NOMO-1 treated with dmso at 0.1 percent for 144 hours (cell line): ENCODE results near the gene APOBEC3A.
"Not testable (repeated sequence)": the region's sequence is repeated elsewhere in the genome, so short reads cannot be mapped to it uniquely, and the experiment has no call there.

ENCODE experiments used
- DNase-seq: peaks from one replicate; lab custom pipeline; 2025; ENCODE audit not compliant: unreplicated experiment; lab: John Stamatoyannopoulos, UW

APOBEC3A gene

DNA sequence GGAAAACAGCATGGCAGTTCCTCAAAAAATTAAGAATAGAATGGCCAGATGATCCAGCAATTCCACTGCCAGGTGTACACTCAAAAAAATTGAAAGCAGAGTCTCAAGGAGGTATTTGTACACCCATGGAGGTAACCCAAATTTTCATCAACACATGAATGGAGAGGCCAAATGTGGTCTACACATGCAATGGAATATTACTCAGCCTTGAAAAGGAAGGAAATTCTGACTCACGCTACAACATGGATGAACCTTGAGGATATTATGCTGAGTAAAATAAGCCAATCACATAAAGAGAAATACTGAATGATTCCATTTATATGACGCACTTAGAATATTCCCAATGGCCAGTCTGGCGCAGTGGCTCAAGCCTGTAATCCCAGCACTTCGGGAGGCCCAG lies 19.9 kb downstream of the APOBEC3A start:
- not testable (repeated sequence) for DNase-seq

DNA sequence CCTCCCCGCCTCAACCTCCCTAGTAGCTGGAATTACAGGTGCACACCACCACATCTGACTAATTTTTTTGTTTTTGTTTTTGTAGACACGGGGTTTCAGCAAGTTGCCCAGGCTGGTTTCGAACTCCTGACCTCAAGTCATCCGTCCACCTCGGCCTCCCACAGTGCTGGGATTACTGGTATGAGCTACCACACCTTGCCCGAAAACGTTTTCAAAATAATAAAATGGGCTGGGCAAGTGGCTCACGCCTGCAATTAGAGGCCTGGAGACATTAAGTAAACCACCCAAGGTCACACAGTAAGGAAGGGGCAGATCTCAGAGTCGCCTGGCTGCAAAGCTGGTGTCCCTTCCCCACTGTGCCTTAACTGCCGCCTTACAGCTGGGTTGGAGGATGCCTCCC lies 23.2 kb downstream of the APOBEC3A start:
- not testable (repeated sequence) for DNase-seq

DNA sequence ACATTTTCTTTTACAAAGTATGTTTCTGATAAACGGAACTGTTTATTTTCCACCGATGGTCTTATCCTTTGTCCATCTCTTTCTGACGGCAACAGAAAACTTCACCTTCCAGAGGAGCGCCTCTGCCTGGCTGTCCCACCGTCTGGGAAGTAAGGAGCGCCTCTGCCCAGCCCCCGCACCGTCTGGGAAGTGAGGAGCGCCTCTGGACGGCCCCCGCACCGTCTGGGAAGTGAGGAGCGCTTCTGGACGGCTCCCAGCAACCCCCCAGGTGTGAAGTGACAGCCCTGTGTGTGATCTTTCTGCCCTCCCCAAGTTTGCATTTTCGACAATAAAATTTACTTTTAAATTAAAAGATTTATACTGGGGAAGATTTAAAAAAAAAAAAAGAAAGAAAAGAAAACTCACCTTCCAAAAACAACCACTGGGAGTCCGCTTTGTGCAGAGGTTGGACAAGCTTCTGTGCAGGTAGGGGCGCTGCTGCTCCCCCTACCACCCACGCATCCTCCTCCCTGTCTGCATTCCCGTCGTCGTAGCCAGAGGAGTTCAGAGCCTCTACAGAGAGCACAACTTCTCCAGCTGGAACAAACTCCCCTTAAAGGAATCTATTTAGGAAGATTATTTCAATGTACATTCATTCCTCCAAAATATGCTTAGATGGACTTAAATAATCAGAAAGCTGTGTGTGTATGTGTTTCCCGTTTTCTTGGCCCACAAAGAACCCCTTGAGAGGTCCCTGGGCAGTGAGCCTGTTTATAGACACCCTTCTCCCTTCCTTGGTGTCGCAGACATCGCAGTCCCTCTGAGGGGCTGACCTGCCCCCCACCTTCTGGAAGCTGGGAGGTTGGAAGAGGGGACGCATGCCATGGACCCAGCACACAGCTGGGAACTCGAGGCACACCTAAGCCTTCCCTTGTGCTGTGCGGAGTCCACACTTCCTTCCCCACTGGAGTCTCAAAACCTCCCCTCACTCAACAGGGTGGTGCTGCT lies 23.9 kb downstream of the APOBEC3A start:
- no peak for DNase-seq

DNA sequence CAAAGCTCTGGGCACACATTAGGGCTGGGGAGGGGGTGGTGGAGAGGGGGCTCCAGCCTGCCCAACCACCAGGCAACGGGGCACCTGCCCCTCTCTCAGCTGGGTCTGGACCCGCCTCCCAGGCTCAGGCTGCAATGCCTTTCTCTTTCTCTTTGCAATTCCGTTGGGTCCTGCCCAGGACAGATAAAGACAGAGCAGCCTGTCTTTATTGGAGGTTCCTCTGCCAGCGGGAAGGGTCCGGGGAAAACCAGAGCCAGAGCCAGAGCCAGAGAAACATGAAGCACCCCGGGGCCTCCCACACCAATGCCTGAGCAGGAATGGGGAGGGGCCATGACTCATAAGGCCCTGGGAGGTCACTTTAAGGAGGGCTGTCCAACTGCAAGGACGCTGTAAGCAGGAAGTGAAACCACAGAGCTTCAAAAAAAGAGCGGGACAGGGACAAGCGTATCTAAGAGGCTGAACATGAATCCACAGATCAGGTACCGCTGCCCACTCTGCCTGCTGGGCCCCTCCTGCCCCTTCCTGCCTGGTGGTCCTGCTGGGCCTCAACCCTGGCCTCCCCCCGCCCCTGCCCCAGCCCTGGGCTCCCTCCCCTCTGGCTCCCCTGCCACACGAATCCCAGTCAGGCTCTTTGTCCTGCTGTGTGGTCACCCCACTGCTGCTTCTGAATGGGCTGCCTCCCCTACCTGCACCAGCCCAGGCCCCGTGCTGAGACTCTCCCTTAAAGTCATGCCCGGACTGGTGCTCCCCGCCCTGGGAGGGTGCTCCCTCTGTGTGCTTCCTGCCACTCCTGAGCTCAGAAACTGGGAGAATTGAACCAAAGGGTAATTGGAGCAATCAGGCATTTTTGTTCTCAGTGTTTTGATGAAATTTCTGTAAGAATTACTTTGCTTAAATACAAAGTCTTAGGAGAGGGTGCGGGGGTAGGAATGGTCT lies 24.9 kb downstream of the APOBEC3A start, which contains the start of gene APOBEC3B:
Gene APOBEC3B, plus strand, starts transcription at position 356 of the 936 bp plus-strand sequence. Its CDS starts 107 bp downstream, at position 463.
- DNase-seq: peak; percentile 82

DNA sequence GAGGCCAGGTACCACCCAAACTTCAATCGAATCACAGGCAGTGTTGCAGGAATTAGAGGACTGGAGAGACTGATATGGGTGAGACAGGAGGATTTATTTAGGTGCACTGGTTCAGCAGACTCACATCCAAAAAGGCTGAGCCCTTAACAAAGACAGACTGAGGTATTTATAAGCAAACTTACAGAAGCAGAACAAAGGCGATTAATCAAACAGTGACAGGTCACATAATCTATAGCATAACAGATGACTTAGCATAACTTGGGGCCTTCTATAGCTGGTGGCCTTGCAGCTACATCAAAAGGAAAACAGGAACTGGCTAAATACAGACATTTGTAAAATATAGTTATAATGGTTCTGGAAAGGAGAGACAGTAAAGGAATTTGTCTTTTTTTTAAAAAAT lies 26.8 kb downstream of the APOBEC3A start:
- peak; percentile 43 for DNase-seq

DNA sequence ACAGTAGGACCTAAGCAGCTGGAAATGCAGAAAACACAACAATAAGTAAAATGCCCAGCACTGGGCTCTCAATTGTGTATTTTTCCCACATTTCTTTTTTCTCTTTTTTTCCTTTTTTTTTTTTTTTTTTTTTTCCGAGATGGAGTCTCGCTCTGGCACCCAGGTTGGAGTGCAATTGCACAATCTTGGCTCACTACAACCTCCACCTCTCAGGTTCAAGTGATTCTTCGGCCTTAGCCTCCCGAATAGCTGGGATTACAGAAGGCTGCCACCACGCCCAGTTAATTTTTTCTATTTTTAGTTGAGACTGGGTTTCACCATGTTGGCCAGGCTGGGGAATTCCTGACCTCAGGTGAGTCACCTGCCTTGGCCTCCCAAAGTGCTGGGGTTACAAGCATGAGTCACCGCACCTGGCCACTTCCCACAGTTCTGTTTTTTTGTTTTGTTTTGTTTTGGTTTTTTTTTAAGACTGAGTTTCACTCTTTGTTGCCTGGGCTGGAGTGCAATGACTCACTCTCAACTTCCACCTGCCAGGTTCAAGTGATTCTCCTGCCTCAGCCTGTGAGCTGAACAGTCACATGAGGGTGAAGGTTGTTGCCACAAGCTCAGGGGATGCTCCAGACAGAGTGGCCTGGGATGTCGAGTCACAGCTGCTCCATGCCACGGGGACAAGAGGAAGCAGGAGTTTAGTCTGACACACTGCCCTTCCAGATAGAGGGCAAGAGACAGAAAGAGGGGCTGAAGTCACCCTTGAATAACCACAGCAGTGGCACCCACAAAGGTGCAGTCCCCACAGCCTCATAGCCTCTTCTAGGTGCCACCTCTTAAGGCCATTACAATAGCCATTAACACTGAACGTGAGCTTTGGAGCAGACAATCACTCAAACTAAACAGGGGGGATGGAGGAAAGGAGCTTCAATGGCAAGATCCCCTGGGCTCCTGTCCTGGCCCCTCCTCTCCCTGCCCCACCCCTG lies 27.7 kb downstream of the APOBEC3A start:
- DNase-seq: not testable (repeated sequence)

DNA sequence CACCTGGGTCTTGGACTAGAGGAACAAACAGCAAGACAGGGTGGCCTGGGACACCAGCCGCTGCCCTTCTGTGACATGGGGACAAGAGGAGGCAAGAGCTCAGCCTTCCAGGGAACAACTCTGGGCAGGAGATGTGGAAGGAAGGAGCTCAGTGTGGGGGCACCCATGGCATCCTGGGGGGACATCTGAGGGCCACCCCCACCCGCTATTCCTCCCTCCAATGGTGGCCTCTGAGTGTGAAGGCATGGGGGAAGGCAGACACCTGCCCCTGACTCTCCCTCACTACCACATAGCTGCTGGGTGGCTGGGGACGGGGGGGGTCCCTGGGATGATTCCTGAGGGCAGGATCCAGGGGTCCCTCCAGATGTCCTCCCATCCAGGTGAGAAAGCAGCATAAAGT lies 29.2 kb downstream of the APOBEC3A start:
- DNase-seq: no peak

DNA sequence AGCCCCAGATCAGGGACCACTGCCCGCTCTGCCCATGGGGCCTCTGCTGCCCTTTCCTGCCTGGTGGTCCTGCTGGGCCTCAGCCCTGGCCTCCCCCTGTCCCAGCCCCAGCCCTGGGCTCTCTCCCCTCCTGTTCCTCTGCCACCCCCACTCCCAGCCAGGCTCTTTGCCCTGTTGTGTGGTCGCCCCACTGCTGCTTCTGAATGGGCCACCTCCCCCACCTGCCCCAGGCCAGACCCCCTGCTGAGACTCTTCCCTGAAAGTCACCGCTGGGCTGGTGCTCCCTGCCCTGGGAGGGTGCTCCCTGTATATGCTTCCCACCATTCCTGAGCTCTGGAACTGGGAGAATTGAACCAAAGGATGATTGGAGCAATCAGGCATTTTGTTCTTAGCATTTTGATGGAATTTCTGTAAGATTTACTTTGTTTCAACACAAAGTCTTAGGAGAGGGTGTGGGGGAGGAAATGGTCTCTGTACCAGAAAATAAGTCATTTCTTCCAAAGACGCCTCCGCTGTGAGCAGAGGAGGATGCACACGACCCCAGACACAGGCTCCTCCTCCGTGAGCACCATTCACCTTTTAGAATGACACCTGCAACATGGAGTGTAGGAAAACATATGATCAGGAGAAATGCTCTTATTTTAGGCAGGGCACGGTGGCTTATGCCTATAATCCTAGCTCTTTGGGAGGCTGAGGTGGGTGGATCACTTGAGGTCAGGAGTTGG lies 29.9 kb downstream of the APOBEC3A start:
- no peak for DNase-seq

DNA sequence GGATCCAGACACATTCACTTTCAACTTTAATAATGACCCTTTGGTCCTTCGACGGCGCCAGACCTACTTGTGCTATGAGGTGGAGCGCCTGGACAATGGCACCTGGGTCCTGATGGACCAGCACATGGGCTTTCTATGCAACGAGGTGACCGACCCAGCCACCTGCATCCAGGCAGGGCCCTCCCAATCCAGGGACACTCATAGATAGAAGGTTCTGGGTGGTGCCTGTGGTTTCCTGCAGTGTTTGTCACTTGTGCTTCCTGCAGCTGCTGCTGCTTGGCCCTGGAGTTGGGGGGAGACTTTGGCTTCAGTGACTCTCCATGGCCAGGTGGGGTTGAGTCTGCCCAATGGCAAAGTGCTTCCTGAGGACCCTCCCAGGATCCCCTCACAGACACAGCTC lies 32.1 kb downstream of the APOBEC3A start:
- no peak for DNase-seq

DNA sequence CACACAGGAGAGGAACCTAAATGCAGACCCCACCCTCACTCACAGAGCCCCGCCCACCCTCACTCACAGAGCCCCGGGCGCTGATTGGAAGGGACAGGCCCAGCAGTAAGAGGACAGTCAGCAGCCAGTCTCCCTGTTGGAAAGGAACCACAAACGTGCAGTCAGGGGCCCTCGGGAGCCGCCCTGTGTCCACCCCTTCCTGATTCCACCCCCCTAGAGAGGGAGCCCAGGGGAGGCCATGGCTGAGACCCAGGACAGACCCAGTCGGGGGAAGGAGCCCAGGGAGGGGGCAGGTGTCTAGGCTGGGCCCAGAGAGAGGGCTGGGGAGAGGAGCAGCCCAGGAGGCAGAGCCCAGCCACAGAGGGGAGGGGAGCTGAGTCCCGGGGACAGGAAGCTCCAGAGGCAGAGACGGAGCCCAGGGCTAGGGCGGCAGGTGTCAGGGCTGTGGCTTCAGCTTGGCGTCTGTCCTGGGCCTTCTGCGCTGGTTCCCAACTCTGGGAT lies 35.5 kb downstream of the APOBEC3A start:
- DNase-seq: not testable (repeated sequence)

DNA sequence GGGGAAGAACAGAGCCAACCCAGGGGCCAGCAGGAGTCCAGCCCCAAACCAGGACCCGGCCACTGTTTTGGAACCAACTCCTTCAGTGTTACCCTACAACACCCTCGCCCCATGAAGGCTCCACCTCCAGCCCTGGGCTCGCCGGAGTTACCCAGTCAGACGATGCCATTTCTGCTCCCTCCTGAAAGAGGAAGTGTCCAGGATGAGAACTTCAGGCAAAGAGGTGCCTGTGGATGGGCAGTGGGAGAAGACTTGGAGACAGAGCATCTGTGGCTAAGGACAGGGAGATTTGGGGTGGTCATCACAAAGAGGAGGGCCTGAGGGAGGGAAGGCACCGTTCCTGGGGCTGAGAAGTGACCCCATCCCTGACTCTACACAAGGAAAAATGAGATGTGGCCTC lies 38.7 kb downstream of the APOBEC3A start:
- no peak for DNase-seq

DNA sequence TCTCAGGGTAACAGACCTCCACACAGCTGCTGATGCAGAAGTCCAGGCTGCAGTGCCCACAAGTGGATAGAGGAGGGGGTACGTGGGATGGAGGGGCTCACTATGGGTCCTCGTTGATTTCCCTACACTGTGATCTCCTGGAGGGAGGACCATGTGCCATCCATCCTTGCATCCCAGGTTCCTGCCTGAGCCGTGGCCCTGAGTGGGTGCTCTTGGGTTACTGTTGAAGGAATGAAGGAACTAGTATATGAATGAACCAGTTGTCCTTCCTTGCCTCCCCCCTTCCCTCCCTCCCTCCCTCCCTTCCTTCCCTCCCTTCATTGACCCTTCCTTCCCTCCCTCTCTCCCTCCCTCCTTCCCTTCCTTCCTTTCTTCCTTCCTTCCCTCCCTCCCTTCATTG lies 40.1 kb downstream of the APOBEC3A start:
- no peak for DNase-seq

DNA sequence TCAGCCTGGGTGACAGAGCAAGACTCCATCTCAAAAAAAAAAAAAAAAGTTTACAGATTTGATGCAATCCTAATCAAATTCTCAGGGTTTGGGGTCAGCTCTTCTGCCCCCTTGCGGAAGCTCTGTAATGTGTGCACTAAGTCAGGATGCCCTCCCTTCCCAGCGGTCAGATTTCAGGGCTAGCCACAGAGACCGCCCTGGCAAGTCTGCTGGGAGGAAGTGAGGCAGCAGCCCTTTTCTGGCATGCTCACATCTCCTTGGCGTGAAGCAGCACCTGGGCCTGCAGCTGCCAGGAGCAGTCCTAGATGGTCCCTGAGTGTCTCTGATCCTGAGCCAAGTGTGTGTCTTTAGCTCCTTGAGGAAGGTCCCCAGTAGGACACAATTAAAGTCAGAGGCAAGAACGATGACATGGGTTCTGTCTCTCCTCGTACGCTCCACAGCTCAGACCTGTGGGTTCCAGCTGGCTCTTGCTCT lies 45.8 kb downstream of the APOBEC3A start:
- DNase-seq: peak; percentile 80

DNA sequence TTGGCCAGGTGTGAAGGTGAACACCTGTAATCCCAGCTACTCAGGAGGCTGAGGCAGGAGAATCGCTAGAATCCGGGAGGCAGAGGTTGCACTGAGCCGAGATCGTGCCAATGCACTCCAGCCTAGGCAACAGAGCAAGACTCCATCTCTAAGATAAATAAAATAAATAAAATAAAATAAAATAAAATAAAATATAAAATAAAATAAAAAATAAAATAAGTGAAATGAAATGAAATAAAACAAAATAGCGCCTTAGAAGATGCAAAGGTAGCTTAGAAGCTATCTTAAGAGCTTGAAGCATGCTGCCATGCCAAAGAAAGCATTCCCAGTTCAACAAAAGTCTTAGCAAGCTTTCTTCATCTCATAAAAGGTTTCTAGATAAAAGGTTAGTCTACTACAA lies 49.8 kb downstream of the APOBEC3A start:
- DNase-seq: no peak

DNA sequence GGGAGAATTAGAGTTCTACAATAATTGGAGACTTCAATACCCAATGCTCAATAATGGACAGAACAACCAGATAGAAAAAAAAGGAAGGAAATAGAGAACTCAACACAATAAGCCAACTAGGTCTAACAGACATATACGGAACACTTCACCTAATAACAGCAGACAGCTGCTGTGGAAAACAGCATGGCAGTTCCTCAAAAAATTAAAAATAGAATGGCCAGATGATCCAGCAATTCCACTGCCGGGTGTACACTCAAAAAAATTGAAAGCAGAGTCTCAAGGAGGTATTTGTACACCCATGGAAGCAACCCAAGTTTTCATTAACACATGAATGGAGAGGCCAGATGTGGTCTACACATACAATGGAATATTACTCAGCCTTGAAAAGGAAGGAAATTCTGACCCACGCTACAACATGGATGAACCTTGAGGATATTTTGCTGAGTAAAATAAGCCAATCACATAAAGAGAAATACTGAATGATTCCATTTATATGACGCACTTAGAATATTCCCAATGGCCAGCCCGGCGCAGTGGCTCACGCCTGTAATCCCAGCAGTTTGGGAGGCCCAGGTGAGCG lies 51.0 kb downstream of the APOBEC3A start:
- DNase-seq: peak; percentile 1

DNA sequence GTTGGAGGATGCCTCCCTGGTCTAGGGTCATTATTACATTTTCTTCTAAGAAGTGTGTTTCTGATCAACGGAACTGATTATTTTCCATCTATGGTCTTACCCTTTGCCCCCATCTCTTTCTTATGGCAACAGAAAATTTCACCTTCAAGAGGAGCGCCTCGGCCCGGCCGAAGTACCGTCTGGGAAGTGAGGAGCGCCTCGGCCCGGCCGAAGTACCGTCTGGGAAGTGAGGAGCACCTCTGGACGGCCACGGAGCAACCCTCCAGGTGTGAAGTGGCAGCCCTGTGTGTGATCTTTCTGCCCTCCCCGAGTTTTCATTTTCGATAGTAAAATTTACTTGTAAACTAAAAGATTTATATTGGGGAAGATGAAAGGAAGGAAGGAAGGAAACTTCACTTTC lies 53.5 kb downstream of the APOBEC3A start:
- no peak for DNase-seq
